Naive thymus-derived CD4-positive, alpha-beta T cell (primary cell): Measurements from ENCODE around the gene CLINT1. TPM values are rescaled to one million over a fixed set of nuclear protein-coding genes. Genes with fewer than 3 reads are reported as not detected.
"Not testable (repeated sequence)": the region's sequence is repeated elsewhere in the genome, so short reads cannot be mapped to it uniquely, and the experiment has no call there.

Experiments used
- ATAC-seq: fragments of 150-1000 bp; cut with Tn5 transposase; 2 replicates; pipeline ENCODE4 v1.10.0; 2021; ENCODE audit warnings: mild to moderate bottlenecking, moderate library complexity
- CTCF ChIA-PET: fragments of 350-600 bp; sonication (Branson Sonifier 250); formaldehyde crosslinking; loops from one replicate; lab custom pipeline; 2021; ENCODE audit warnings: antibody characterized with exemption; lab: Charles Lee
- POLR2A ChIA-PET: fragments of 350-600 bp; sonication (Branson Sonifier 250); formaldehyde crosslinking; loops from one replicate; lab custom pipeline; 2021; ENCODE audit warnings: antibody characterized with exemption, inconsistent platforms; lab: Charles Lee
- DNase-seq, 9 donors: peaks; one replicate each; pipeline versions ENCODE4 v3.0.0 to v3.0.0-alpha.2; 2020 to 2022; ENCODE audit warnings: mixed read lengths in 1 of 9
- H3K27ac ChIP-seq: one replicate; pipeline ENCODE4 v1.7.0; 2013; ENCODE audit warnings: mild to moderate bottlenecking, low read depth, low read length, moderate library complexity
- H3K27me3 ChIP-seq, 2 donors: one replicate each; pipeline ENCODE4 v1.7.0; 2013; ENCODE audit warnings: low read length in 2 of 2, mild to moderate bottlenecking in 2 of 2, moderate library complexity in 2 of 2; ENCODE audit not compliant: control insufficient read depth in 2 of 2, insufficient read depth in 2 of 2
- H3K36me3 ChIP-seq, 3 experiments: 1 replicate in 2 of 3; 2 replicates in 1 of 3; pipeline ENCODE4 v1.7.0; 2013; ENCODE audit warnings: low read length in 3 of 3, mild to moderate bottlenecking in 3 of 3, moderate library complexity in 1 of 3; ENCODE audit not compliant: insufficient read depth in 3 of 3, control insufficient read depth in 2 of 3
- H3K4me1 ChIP-seq, 2 donors: one replicate each; pipeline ENCODE4 v1.7.0; 2013; ENCODE audit warnings: low read length in 2 of 2, mild to moderate bottlenecking in 2 of 2, moderate library complexity in 1 of 2; ENCODE audit not compliant: control insufficient read depth in 2 of 2, insufficient read depth in 2 of 2
- H3K4me3 ChIP-seq: 2 replicates; pipeline ENCODE4 v1.7.0; 2013; ENCODE audit warnings: mild to moderate bottlenecking, low read length
- H3K9me3 ChIP-seq, 3 experiments: 1 replicate in 2 of 3; 2 replicates in 1 of 3; pipeline ENCODE4 v1.7.0; 2013; ENCODE audit warnings: low read length in 3 of 3; ENCODE audit not compliant: control insufficient read depth in 2 of 3
- H3K27ac Mint-ChIP-seq, 9 donors: one replicate each; pipeline ENCODE4 v1.8.0; 2020 to 2022; ENCODE audit warnings: mixed read lengths in 9 of 9, mild to moderate bottlenecking in 8 of 9, moderate library complexity in 5 of 9, inconsistent platforms in 2 of 9
- H3K27me3 Mint-ChIP-seq, 5 donors: one replicate each; pipeline ENCODE4 v1.8.0; 2021 to 2022; ENCODE audit warnings: mixed read lengths in 5 of 5, mild to moderate bottlenecking in 1 of 5
- H3K36me3 Mint-ChIP-seq, 5 donors: one replicate each; pipeline ENCODE4 v1.8.0; 2020 to 2022; ENCODE audit warnings: mixed read lengths in 5 of 5, mild to moderate bottlenecking in 3 of 5, inconsistent platforms in 1 of 5
- H3K4me1 Mint-ChIP-seq, 7 donors: one replicate each; pipeline ENCODE4 v1.8.0; 2020 to 2022; ENCODE audit warnings: mixed read lengths in 7 of 7, mild to moderate bottlenecking in 3 of 7, inconsistent platforms in 1 of 7
- H3K4me3 Mint-ChIP-seq, 10 donors: one replicate each; pipeline ENCODE4 v1.8.0; 2020 to 2022; ENCODE audit warnings: mild to moderate bottlenecking in 10 of 10, mixed read lengths in 10 of 10, moderate library complexity in 6 of 10, inconsistent platforms in 2 of 10
- H3K9me3 Mint-ChIP-seq, 11 donors: one replicate each; pipeline ENCODE4 v1.8.0; 2020 to 2022; ENCODE audit warnings: mixed read lengths in 11 of 11, mild to moderate bottlenecking in 4 of 11, inconsistent platforms in 1 of 11, moderate library complexity in 1 of 11
- intact Hi-C, 2 donors: fragments of 100-400 bp; cut with micrococcal nuclease; formaldehyde crosslinking; loops; one replicate each; pipeline ENCODE4 v1.15.1; 2023
- polyA plus RNA-seq, 2 donors: library from polyadenylated mRNA; unstranded; fragments of 300-500 nt; fragmentation: Illumina TruSeq; gene quantifications; one replicate each; pipeline ENCODE4 v1.2.3, GENCODE V29; 2021
- total RNA-seq, 6 experiments: library from RNA in 5 of 6; stranded (reverse) in 5 of 6; gene quantifications; 1 replicate in 5 of 6; 2 replicates in 1 of 6; pipeline ENCODE4 v1.2.3 and lab custom pipeline; 2021 to 2026

Gene CLINT1
- total and polyA plus RNA-seq, 7 experiments from 2014 or later: 57.5 to 94.2 (median 74.0) TPM

DNA sequence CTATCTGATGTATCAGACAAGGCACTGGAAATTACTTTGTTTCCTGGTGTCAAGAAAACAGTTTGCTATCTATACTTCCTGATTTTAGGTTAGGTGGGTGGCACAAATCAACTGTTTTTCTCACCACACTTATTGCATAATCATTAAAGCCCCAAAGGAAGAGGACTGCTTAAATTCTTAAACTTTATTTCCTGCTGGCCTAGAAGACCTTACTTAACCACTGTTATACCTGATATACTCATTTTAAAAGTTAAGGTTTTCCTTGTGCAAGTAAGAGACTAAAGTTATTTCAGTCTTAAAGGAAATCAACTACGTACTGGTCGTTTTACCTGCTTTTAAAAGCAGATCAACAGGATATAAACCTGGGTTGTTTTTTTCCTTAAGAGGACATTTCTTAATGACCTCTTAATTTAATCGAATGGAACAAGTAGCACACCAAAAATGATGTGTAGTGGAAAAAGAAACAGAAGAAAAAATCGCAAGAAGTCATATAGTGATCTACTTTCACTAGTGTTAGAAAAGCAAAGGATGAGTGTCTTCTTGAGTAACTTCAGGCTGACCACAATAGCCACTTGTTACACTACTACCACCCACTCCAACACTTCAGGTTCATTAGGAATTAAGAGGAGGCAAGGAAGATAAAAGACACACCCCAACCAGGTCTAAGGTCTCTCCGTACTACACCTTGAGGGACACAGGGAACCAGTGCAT is 974 bp downstream of the CLINT1 start:
- Histone ChIP-seq H3K36me3 (peaks cover 0 to 6% (median 0%) of the 10 kb centered on the region in 3 experiments), H3K4me1 (peaks cover 7 to 13% of the 10 kb centered on the region in 2 donors), H3K9me3 (no peaks in the 10 kb centered on the region), H3K27me3 (no peaks in the 10 kb centered on the region), H3K4me3 (peak overlapping the region; percentile 96), H3K27ac (peak overlapping the region; percentile 85)
- Mint-ChIP-seq H3K4me3 (peak overlapping the region; percentile 88 to 99 (median 96)), H3K27me3 (no peaks in the 10 kb centered on the region), H3K36me3 (peaks cover 0 to 12% (median 4%) of the 10 kb centered on the region in 5 donors), H3K27ac (peak overlapping the region; percentile 91 to 99 (median 96)), H3K9me3 (peaks cover 0 to 3% (median 0%) of the 10 kb centered on the region in 11 donors), H3K4me1 (peaks cover 54 to 84% (median 78%) of the 10 kb centered on the region in 7 donors)
- ChIA-PET POLR2A (interaction anchor here (0.7 kb wide), 1 partner anchor 27 kb away, joined by 3 read pairs; no protein-coding TSS in a partner anchor), CTCF (interaction anchor here (0.6 kb wide), 1 partner anchor 52 kb away, joined by 3 read pairs; no protein-coding TSS in a partner anchor)
- ATAC-seq: peak; percentile 48
- intact Hi-C loops: loop anchor here (1.0 to 10.0 kb wide), 15 partner anchors 15 to 1554 kb away; partner anchors contain the start of genes RNF145 (in 2 of the 2) and MED7 (in 1 of the 2)
- peak in 2 of 9 donors; percentile 4 to 9 for DNase-seq

- no peaks in the 10 kb centered on the region for H3K9me3 ChIP-seq
- H3K36me3 ChIP-seq: peaks cover 0 to 6% (median 0%) of the 10 kb centered on the region in 3 experiments
- no peaks in the 10 kb centered on the region for H3K27me3 ChIP-seq
- Mint-ChIP-seq H3K4me1 (peaks cover 51 to 79% (median 71%) of the 10 kb centered on the region in 7 donors), H3K36me3 (peaks cover 0 to 12% (median 4%) of the 10 kb centered on the region in 5 donors), H3K9me3 (no peaks in the 10 kb centered on the region), H3K27ac (peak overlapping the region in 4 of 9 donors; percentile 11 to 62 (median 26)), H3K4me3 (peak overlapping the region in 7 of 10 donors; percentile 3 to 51 (median 49)), H3K27me3 (no peaks in the 10 kb centered on the region)
- ATAC-seq: no peak
- no peak overlapping the region for H3K27ac ChIP-seq
- peak in 2 of 9 donors; percentile 8 to 11 for DNase-seq
- intact Hi-C loops: loop anchor here (1.0 to 10.0 kb wide), 9 partner anchors 33 to 1557 kb away; no protein-coding TSS in a partner anchor
- H3K4me3 ChIP-seq: no peak overlapping the region
- ChIA-PET POLR2A (interaction anchor here (1.2 kb wide), 1 partner anchor 11 kb away, joined by 3 read pairs; no protein-coding TSS in a partner anchor), CTCF (interaction anchor here (1.4 to 1.6 kb wide), 2 partner anchors 61 to 95 kb away, joined by 4 to 5 read pairs; no protein-coding TSS in a partner anchor)
- peaks cover 7 to 10% of the 10 kb centered on the region in 2 donors for H3K4me1 ChIP-seq
These were observed 3.4 kb downstream of the CLINT1 start for GRCh38 chr5:157855404-157855994.

- Mint-ChIP-seq H3K36me3 (peaks cover 4 to 14% (median 8%) of the 10 kb centered on the region in 5 donors), H3K27ac (peak overlapping the region in 1 of 9 donors; percentile 22), H3K4me3 (peak overlapping the region in 1 of 10 donors; percentile 12), H3K4me1 (peaks cover 42 to 71% (median 63%) of the 10 kb centered on the region in 7 donors)
- ATAC-seq, POLR2A ChIA-PET, H3K36me3 ChIP-seq, H3K27me3 Mint-ChIP-seq, H3K4me3 ChIP-seq, H3K27ac ChIP-seq, H3K9me3 ChIP-seq, H3K27me3 ChIP-seq, DNase-seq, H3K9me3 Mint-ChIP-seq: not testable (repeated sequence)
- H3K4me1 ChIP-seq: peaks cover 0 to 10% of the 10 kb centered on the region in 2 donors
- CTCF ChIA-PET: interaction anchor here (1.4 kb wide), 1 partner anchor 95 kb away, joined by 3 read pairs; no protein-coding TSS in a partner anchor
- intact Hi-C loops: loop anchor here (10.0 kb wide), 2 partner anchors 249 to 1251 kb away; no protein-coding TSS in a partner anchor
These were observed 5.6 kb downstream of the CLINT1 start for GRCh38 chr5:157853365-157853764.

GRCh38 chr5:157845914-157846598 is 12.9 kb downstream of the CLINT1 start:
- Histone ChIP-seq H3K4me3 (no peak overlapping the region), H3K9me3 (no peaks in the 10 kb centered on the region), H3K36me3 (peaks cover 0 to 10% (median 0%) of the 10 kb centered on the region in 3 experiments), H3K27me3 (no peaks in the 10 kb centered on the region), H3K4me1 (peaks cover 0 to 8% of the 10 kb centered on the region in 2 donors), H3K27ac (no peak overlapping the region)
- H3K36me3 Mint-ChIP-seq: peaks cover 0 to 28% (median 16%) of the 10 kb centered on the region in 5 donors
- H3K9me3 Mint-ChIP-seq: peaks cover 0 to 2% (median 0%) of the 10 kb centered on the region in 11 donors
- ChIA-PET POLR2A (no interaction called here), CTCF (interaction anchor here (0.6 kb wide), 1 partner anchor 28 kb away, joined by 4 read pairs; no protein-coding TSS in a partner anchor)
- H3K27me3 Mint-ChIP-seq: no peaks in the 10 kb centered on the region
- DNase-seq: no peak
- intact Hi-C loops: no loop called here
- ATAC-seq: no peak
- H3K27ac Mint-ChIP-seq: no peak overlapping the region
- peaks cover 16 to 44% (median 35%) of the 10 kb centered on the region in 7 donors for H3K4me1 Mint-ChIP-seq
- no peak overlapping the region for H3K4me3 Mint-ChIP-seq

DNA sequence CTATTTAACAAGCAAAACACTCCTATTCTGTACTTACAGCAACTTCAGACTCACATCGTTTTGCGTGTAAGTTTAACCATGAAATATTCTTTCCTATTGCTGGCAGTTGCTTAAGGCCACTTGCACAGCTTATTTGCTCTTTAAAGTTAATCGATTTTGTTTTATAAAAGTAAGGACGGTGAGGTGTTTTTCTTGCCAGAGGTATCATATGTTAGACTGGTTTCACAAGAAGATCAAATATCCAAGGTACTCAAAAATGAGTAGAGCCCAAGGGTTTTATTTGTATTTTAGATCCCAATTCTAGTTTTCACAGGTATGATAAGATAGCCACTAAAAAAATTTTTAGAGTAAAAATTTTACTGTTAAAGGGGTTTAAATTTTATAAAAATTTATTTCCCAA is 16.2 kb downstream of the CLINT1 start:
- Mint-ChIP-seq H3K4me3 (no peak overlapping the region), H3K4me1 (peaks cover 9 to 45% (median 34%) of the 10 kb centered on the region in 7 donors), H3K27me3 (no peaks in the 10 kb centered on the region), H3K36me3 (peaks cover 0 to 22% (median 14%) of the 10 kb centered on the region in 5 donors), H3K9me3 (peaks cover 0 to 1% (median 0%) of the 10 kb centered on the region in 11 donors), H3K27ac (peak overlapping the region in 1 of 9 donors; percentile 59)
- intact Hi-C loops: loop anchor here in 1 of 2 donors (2.0 kb wide), 2 partner anchors 14 kb away; no protein-coding TSS in a partner anchor
- Histone ChIP-seq H3K27me3 (no peaks in the 10 kb centered on the region), H3K36me3 (peaks cover 0 to 7% (median 0%) of the 10 kb centered on the region in 3 experiments), H3K27ac (no peak overlapping the region), H3K4me1 (peaks cover 0 to 8% of the 10 kb centered on the region in 2 donors), H3K4me3 (no peak overlapping the region), H3K9me3 (no peaks in the 10 kb centered on the region)
- DNase-seq (no peak), ATAC-seq (no peak)
- ChIA-PET POLR2A (interaction anchor here (0.6 kb wide), 1 partner anchor 360 kb away, joined by 3 read pairs; no protein-coding TSS in a partner anchor), CTCF (no interaction called here)
